Mucosa of descending colon (tissue), 3 donors: ENCODE results near the gene FAM227A. TPM values are rescaled to one million over a fixed set of nuclear protein-coding genes. Genes with fewer than 3 reads are reported as not detected.

Source experiments
- ATAC-seq: fragments of 200-7000 bp; cut with Tn5 transposase; one replicate; pipeline ENCODE4 v1.9.1; 2020; ENCODE audit warnings: mild to moderate bottlenecking, moderate library complexity
- DNase-seq, 3 donors: peaks; one replicate each; pipeline ENCODE4 v3.0.0-alpha.2; 2020
- H3K36me3 ChIP-seq: fragments of 200-600 bp; one replicate; pipeline ENCODE4 v1.8.0; 2021; ENCODE audit warnings: low read depth, mild to moderate bottlenecking
- H3K4me1 ChIP-seq: fragments of 200-600 bp; one replicate; pipeline ENCODE4 v1.8.0; 2021; ENCODE audit warnings: low read depth, mild to moderate bottlenecking
- H3K4me3 ChIP-seq: fragments of 200-600 bp; one replicate; pipeline ENCODE4 v1.8.0; 2021; ENCODE audit warnings: mild to moderate bottlenecking
- H3K9me3 ChIP-seq: fragments of 200-600 bp; one replicate; pipeline ENCODE4 v1.8.0; 2021; ENCODE audit warnings: mild to moderate bottlenecking
- intact Hi-C, 2 donors: fragments of 100-400 bp; cut with DNase I in 1 of 2; cut with micrococcal nuclease in 1 of 2; formaldehyde crosslinking; loops; one replicate each; pipeline versions ENCODE4 v1.11.0 to v1.11.1; 2022; cut with DNase I, micrococcal nuclease
- total RNA-seq, 3 donors: library from RNA; stranded (reverse); fragmentation: NEBNext Ultra II Directional in 2 of 3; extraction: Animal tissue kit (Norgen Biotek cat#: 25700) in 2 of 3; gene quantifications; one replicate each; pipeline versions ENCODE4 v1.2.1 to v1.2.4, GENCODE V29; 2021 to 2023
- TF ChIP-seq, protein P1 (sequence below): fragments of 200-600 bp; IDR thresholded peaks from one replicate; pipeline ENCODE4 v1.8.0; 2022; ENCODE audit warnings: antibody characterized with exemption, mild to moderate bottlenecking
- donor health status: DM: no; HTN: no; CAD: no; lungs with moderate emphysema.
- donor health status: DM: no; HTN: no; CAD: no.
- donor health status: DM: no; HTN: yes; CAD: no.

Gene FAM227A
- total RNA-seq, 3 donors from 2014 or later, result 0.52 to 1.5 (median 1.3) TPM

DNA sequence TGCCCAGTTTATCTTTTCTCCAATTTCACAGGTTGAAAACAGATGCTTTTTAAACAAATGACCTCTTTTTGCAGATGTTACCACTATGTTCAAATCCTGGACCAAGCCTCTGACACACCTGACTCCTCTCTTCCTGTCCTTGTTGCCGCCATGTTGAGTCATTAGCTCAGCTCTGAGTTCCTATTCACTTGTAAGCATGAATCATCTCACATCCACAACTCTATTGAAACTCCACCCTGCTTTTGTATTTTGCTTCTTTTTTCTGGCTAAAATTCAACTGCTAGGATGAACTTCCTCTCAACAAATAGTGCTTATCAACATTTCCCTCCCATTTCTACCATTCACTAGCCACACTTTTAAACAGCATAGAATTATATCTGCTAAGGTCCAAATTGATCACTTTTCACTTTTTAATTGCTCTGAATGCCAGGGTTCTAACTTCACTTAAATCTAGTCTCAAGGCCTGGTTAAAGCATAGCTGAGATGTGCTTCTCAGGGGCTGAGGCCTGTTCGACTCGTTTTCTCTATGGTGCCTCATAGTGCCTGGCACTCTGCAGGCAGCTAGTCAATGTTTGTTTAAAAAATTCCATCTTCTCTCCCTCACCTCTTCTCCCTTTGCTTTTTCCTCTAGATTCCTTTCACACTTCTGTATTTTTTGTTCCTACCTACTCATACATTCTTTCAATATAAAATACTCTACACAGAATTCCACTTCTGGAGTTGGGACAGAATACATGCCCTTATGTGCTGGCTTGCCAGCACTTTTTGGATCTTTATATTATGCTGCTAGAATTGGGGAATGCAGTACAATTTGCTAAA, 40.6 kb upstream of the FAM227A start:
- H3K4me3 ChIP-seq, result no peak overlapping the region
- no peaks in the 10 kb centered on the region for H3K9me3 ChIP-seq
- TF ChIP-seq, protein P1, sequence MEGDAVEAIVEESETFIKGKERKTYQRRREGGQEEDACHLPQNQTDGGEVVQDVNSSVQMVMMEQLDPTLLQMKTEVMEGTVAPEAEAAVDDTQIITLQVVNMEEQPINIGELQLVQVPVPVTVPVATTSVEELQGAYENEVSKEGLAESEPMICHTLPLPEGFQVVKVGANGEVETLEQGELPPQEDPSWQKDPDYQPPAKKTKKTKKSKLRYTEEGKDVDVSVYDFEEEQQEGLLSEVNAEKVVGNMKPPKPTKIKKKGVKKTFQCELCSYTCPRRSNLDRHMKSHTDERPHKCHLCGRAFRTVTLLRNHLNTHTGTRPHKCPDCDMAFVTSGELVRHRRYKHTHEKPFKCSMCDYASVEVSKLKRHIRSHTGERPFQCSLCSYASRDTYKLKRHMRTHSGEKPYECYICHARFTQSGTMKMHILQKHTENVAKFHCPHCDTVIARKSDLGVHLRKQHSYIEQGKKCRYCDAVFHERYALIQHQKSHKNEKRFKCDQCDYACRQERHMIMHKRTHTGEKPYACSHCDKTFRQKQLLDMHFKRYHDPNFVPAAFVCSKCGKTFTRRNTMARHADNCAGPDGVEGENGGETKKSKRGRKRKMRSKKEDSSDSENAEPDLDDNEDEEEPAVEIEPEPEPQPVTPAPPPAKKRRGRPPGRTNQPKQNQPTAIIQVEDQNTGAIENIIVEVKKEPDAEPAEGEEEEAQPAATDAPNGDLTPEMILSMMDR, result no peak
- H3K36me3 ChIP-seq, result no peaks in the 10 kb centered on the region
- intact Hi-C loops, result no loop called here
- H3K4me1 ChIP-seq, result peaks cover 56% of the 10 kb centered on the region
- DNase-seq, result no peak
- ATAC-seq, result peak; percentile 7

DNA sequence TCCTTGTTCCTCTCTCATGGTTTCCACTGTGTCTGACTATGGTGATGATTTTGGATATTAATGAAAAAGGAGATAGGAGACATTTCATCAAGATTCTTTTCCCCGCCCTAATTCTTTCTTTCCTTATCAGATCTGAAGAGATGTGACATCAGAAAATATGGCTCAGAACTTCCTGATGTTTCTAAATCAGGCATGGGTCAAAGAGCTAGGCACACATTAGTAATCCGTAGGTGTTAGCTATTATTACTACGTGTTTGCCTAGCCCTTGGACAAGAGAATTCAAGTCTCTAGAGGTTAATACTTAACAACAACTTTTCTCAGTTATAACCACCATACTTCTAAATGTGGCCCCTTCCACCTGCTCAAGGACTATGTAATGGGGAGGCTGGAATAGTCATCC, 38.7 kb upstream of the FAM227A start:
- TF ChIP-seq, protein P1, result no peak
- no peaks in the 10 kb centered on the region for H3K36me3 ChIP-seq
- no peak for DNase-seq
- H3K4me3 ChIP-seq, result no peak overlapping the region
- intact Hi-C loops, result no loop called here
- ATAC-seq, result peak; percentile 60
- H3K4me1 ChIP-seq, result peaks cover 65% of the 10 kb centered on the region
- no peaks in the 10 kb centered on the region for H3K9me3 ChIP-seq

DNA sequence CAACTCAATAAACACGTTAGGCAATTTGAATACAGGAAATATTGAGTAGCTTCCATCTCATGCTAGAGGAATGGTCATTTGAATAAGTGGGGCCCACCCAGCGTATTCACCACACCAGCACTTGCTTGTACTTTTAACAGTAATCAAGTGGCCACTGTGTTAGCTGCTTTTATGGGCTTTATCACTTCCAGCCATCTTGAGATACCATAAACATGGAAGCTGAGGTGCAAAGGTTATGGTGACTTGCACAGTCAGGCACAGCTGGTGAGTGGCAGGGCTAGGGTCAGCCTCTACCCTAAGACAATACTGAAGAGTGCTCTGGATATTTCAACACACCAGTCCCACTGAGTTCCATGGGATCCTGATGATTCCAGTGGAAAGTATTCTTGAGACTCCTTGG, 37.9 kb upstream of the FAM227A start:
- H3K4me3 ChIP-seq, result no peak overlapping the region
- ATAC-seq (peak; percentile 90), DNase-seq (peak; percentile 57 to 72 (median 68))
- TF ChIP-seq, protein P1, result no peak
- intact Hi-C loops, result no loop called here
- H3K9me3 ChIP-seq, result no peaks in the 10 kb centered on the region
- peaks cover 65% of the 10 kb centered on the region for H3K4me1 ChIP-seq
- no peaks in the 10 kb centered on the region for H3K36me3 ChIP-seq

GRCh38 chr22:38689651-38690050, 33.5 kb upstream of the FAM227A start:
- Histone ChIP-seq H3K36me3 (peaks cover 4% of the 10 kb centered on the region), H3K4me3 (no peak overlapping the region), H3K4me1 (peaks cover 33% of the 10 kb centered on the region), H3K9me3 (no peaks in the 10 kb centered on the region)
- intact Hi-C loops, result no loop called here
- peak in 1 of 3 donors; percentile 54 for DNase-seq
- ATAC-seq, result peak; percentile 40
- TF ChIP-seq, protein P1, result no peak

- TF ChIP-seq, protein P1, result no peak
- ATAC-seq (no peak), DNase-seq (no peak)
- peaks cover 18% of the 10 kb centered on the region for H3K4me1 ChIP-seq
- H3K9me3 ChIP-seq, result no peaks in the 10 kb centered on the region
- intact Hi-C loops, result no loop called here
- H3K4me3 ChIP-seq, result no peak overlapping the region
- peaks cover 4% of the 10 kb centered on the region for H3K36me3 ChIP-seq
These were observed 29.6 kb upstream of the FAM227A start for GRCh38 chr22:38685761-38686160.
